ENCODE results near the gene SPRR1A. TPM values are rescaled to one million over a fixed set of nuclear protein-coding genes. Genes with fewer than 3 reads are reported as not detected.

Gene SPRR1A
- total and polyA plus RNA-seq, 9 donors: not detected

GRCh38 chr1:153023109-153023508 lies 39.2 kb downstream of the SPRR1A start:
- no peak overlapping the region for H3K4me3 ChIP-seq (ENCODE audit: low read length)
- H3K4me1 ChIP-seq (ENCODE audit: control insufficient read depth, insufficient read depth, low read length): no peaks in the 10 kb centered on the region
- no peaks in the 10 kb centered on the region for H3K36me3 ChIP-seq (ENCODE audit: control insufficient read depth, insufficient read depth, low read length)
- DNase-seq: no peak
- WGBS (ENCODE audit: insufficient coverage): 82% methylated on average over 7 of the region's 7 CpGs
- no peaks in the 10 kb centered on the region for H3K9me3 ChIP-seq (replicated peaks; ENCODE audit: control insufficient read depth, low read depth, low read length)
- no peaks in the 10 kb centered on the region for H3K27me3 ChIP-seq (ENCODE audit: control insufficient read depth, insufficient read depth, low read length)
- H3K27ac ChIP-seq (ENCODE audit: low read length): no peak overlapping the region

DNA sequence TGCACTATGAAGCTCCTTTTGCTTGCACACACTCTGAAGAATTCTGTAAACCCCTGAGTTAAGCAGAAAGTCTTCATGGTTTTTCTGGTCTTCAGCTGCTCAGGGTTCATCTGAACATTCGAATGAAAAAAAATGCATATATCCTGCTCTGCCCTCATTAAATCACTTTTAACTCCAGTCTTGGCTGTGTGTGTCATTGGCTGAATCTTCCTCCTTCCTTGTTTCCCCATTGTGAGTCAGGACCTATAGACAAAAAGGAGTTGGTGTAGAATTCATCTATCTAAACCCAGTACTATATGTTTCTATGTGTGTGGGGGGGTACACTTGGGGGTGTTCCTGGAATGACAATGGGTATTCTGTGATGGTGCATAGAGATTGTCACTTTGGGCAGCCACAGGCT lies 40.5 kb downstream of the SPRR1A start:
- no peaks in the 10 kb centered on the region for H3K4me1 ChIP-seq (ENCODE audit: control insufficient read depth, insufficient read depth, low read length)
- no peak overlapping the region for H3K4me3 ChIP-seq (ENCODE audit: low read length)
- H3K27ac ChIP-seq (ENCODE audit: low read length): no peak overlapping the region
- no peaks in the 10 kb centered on the region for H3K9me3 ChIP-seq (replicated peaks; ENCODE audit: control insufficient read depth, low read depth, low read length)
- no peaks in the 10 kb centered on the region for H3K36me3 ChIP-seq (ENCODE audit: control insufficient read depth, insufficient read depth, low read length)
- no peaks in the 10 kb centered on the region for H3K27me3 ChIP-seq (ENCODE audit: control insufficient read depth, insufficient read depth, low read length)
- DNase-seq: no peak
- WGBS (ENCODE audit: insufficient coverage): no CpG with 5 or more reads among the region's 1 CpG

GRCh38 chr1:153025797-153026196 lies 41.9 kb downstream of the SPRR1A start:
- Histone ChIP-seq H3K27ac (ENCODE audit: low read length) (no peak overlapping the region), H3K27me3 (ENCODE audit: control insufficient read depth, insufficient read depth, low read length) (no peaks in the 10 kb centered on the region), H3K4me3 (ENCODE audit: low read length) (no peak overlapping the region), H3K36me3 (ENCODE audit: control insufficient read depth, insufficient read depth, low read length) (no peaks in the 10 kb centered on the region), H3K9me3 (replicated peaks; ENCODE audit: control insufficient read depth, low read depth, low read length) (no peaks in the 10 kb centered on the region), H3K4me1 (ENCODE audit: control insufficient read depth, insufficient read depth, low read length) (no peaks in the 10 kb centered on the region)
- no CpG with 5 or more reads among the region's 1 CpG for WGBS (ENCODE audit: insufficient coverage)
- DNase-seq: no peak

DNA sequence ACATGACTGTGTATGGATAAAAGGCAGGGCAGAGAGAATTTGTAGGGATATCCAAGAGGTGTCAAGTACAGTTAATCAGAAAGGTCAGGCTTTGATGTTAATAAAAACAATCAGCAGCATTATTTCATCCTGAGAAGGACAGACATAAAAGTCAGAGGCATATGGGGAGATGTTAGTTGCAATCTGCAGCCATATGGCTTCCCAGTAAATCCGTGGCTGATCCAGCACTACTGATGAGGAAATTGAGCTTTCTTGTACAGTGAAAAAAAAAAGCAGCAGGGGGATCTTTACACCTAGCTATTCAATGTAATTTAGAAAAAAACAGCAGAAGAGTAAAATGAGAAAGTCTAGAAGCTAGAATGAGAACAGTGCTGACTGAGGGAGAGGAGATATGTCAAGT lies 44.9 kb downstream of the SPRR1A start:
- no peak for DNase-seq
- Histone ChIP-seq H3K27me3 (ENCODE audit: control insufficient read depth, insufficient read depth, low read length) (no peaks in the 10 kb centered on the region), H3K36me3 (ENCODE audit: control insufficient read depth, insufficient read depth, low read length) (no peaks in the 10 kb centered on the region), H3K27ac (ENCODE audit: low read length) (no peak overlapping the region), H3K9me3 (replicated peaks; ENCODE audit: control insufficient read depth, low read depth, low read length) (no peaks in the 10 kb centered on the region), H3K4me3 (ENCODE audit: low read length) (no peak overlapping the region), H3K4me1 (ENCODE audit: control insufficient read depth, insufficient read depth, low read length) (no peaks in the 10 kb centered on the region)
- WGBS (ENCODE audit: insufficient coverage): no CpG with 5 or more reads among the region's 1 CpG

DNA sequence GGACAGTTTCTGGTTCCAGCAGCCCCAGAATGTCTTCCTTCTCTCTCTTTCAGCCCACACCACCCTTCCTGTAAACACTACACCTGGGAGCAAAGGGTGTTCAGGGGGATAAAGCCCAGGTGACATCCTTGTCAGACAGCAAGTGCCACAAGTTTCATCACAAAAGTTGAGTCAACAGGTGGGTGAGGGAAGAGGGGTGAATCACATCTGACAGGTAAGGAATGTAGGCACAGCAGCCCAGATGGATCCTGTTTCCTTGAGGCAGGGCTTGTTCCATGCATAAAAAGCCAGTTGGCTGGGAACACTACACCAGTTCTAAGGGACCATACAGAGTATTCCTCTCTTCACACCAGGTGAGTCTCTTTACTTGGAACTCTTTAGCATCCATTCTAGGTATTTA lies 47.0 kb downstream of the SPRR1A start, which contains the start of gene SPRR1B:
Gene SPRR1B, plus strand, starts transcription at position 309 of the 400 bp plus-strand sequence. CDS start 1,143 bp downstream, outside the sequence.
- no peaks in the 10 kb centered on the region for H3K36me3 ChIP-seq (ENCODE audit: control insufficient read depth, insufficient read depth, low read length)
- DNase-seq: no peak
- H3K27me3 ChIP-seq (ENCODE audit: control insufficient read depth, insufficient read depth, low read length): no peaks in the 10 kb centered on the region
- no peak within 1 kb of the TSS for H3K4me3 ChIP-seq (ENCODE audit: low read length)
- no peaks in the 10 kb centered on the region for H3K9me3 ChIP-seq (replicated peaks; ENCODE audit: control insufficient read depth, low read depth, low read length)
- H3K4me1 ChIP-seq (ENCODE audit: control insufficient read depth, insufficient read depth, low read length): no peaks in the 10 kb centered on the region
- no peak within 1 kb of the TSS for H3K27ac ChIP-seq (ENCODE audit: low read length)

DNA sequence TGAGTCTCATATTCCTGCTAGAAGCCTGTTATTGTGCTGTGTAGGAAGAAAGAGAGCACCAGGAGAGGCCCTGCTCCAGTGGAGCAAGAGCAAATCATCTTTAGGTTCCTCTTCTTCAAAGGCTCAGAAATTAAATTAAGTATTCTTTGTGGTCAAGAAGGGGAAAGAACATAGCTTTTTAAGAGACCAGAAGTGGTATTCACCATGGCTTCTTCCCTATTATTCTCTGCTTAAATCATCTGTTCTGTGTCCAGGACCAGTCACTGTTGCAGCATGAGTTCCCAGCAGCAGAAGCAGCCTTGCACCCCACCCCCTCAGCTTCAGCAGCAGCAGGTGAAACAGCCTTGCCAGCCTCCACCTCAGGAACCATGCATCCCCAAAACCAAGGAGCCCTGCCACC lies 48.2 kb downstream of the SPRR1A start:
- Histone ChIP-seq H3K4me1 (ENCODE audit: control insufficient read depth, insufficient read depth, low read length) (no peaks in the 10 kb centered on the region), H3K27ac (ENCODE audit: low read length) (no peak overlapping the region), H3K9me3 (replicated peaks; ENCODE audit: control insufficient read depth, low read depth, low read length) (no peaks in the 10 kb centered on the region), H3K4me3 (ENCODE audit: low read length) (no peak overlapping the region), H3K36me3 (ENCODE audit: control insufficient read depth, insufficient read depth, low read length) (no peaks in the 10 kb centered on the region), H3K27me3 (ENCODE audit: control insufficient read depth, insufficient read depth, low read length) (no peaks in the 10 kb centered on the region)
- no peak for DNase-seq

- no peaks in the 10 kb centered on the region for H3K4me1 ChIP-seq (ENCODE audit: control insufficient read depth, insufficient read depth, low read length)
- no peaks in the 10 kb centered on the region for H3K9me3 ChIP-seq (replicated peaks; ENCODE audit: control insufficient read depth, low read depth, low read length)
- H3K27ac ChIP-seq (ENCODE audit: low read length): no peak overlapping the region
- no CpG with 5 or more reads among the region's 3 CpGs for WGBS (ENCODE audit: insufficient coverage)
- DNase-seq: no peak
- H3K27me3 ChIP-seq (ENCODE audit: control insufficient read depth, insufficient read depth, low read length): no peaks in the 10 kb centered on the region
- H3K36me3 ChIP-seq (ENCODE audit: control insufficient read depth, insufficient read depth, low read length): no peaks in the 10 kb centered on the region
- H3K4me3 ChIP-seq (ENCODE audit: low read length): no peak overlapping the region
Measured at GRCh38 chr1:153032677-153033308, 48.9 kb downstream of the SPRR1A start.

DNA sequence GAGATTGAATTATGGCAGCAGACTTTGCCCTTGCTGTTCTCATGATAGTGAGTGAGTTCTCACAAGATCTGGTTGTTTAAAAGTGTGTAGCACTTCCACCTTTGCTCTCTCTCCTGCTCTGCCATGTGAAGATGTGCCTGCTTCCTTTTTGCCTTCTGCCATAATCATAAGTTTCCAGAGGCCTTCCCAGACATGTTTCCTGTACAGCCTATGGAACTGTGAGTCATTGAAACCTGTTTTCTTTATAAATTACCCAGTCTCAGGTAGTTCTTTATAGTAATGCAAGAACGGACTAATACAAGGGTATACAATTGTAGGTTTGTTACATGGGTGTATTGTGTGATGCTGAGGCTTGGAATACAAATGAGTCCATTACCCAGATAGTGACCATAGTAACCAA lies 51.3 kb downstream of the SPRR1A start:
- no CpG with 5 or more reads among the region's 1 CpG for WGBS (ENCODE audit: insufficient coverage)
- no peaks in the 10 kb centered on the region for H3K36me3 ChIP-seq (ENCODE audit: control insufficient read depth, insufficient read depth, low read length)
- no peaks in the 10 kb centered on the region for H3K9me3 ChIP-seq (replicated peaks; ENCODE audit: control insufficient read depth, low read depth, low read length)
- no peak for DNase-seq
- H3K27me3 ChIP-seq (ENCODE audit: control insufficient read depth, insufficient read depth, low read length): no peaks in the 10 kb centered on the region
- H3K4me1 ChIP-seq (ENCODE audit: control insufficient read depth, insufficient read depth, low read length): no peaks in the 10 kb centered on the region
- no peak overlapping the region for H3K4me3 ChIP-seq (ENCODE audit: low read length)
- H3K27ac ChIP-seq (ENCODE audit: low read length): no peak overlapping the region

Other genes starting within 250 kb of the SPRR1A start
- gene KPRP, start 226.1 kb upstream of the SPRR1A start, total RNA-seq: not detected
- not detected for gene KPRP, start 226.1 kb upstream of the SPRR1A start, polyA plus RNA-seq (ENCODE audit: insufficient read depth in 1 of 8, insufficient read length in 8 of 8, low replicate concordance in 1 of 8)
- not detected for gene LCE1F, start 208.9 kb upstream of the SPRR1A start, total RNA-seq
- gene LCE1F, start 208.9 kb upstream of the SPRR1A start, polyA plus RNA-seq (ENCODE audit: insufficient read depth in 1 of 8, insufficient read length in 8 of 8, low replicate concordance in 1 of 8): not detected
- gene LCE1E, start 197.8 kb upstream of the SPRR1A start, total RNA-seq: not detected
- not detected for gene LCE1E, start 197.8 kb upstream of the SPRR1A start, polyA plus RNA-seq (ENCODE audit: insufficient read depth in 1 of 8, insufficient read length in 8 of 8, low replicate concordance in 1 of 8)
- not detected for gene LCE1D, start 187.4 kb upstream of the SPRR1A start, total RNA-seq
- gene LCE1D, start 187.4 kb upstream of the SPRR1A start, polyA plus RNA-seq (ENCODE audit: insufficient read depth in 1 of 8, insufficient read length in 8 of 8, low replicate concordance in 1 of 8): not detected
- not detected for gene LCE1C, start 177.4 kb upstream of the SPRR1A start, total RNA-seq
- gene LCE1C, start 177.4 kb upstream of the SPRR1A start, polyA plus RNA-seq (ENCODE audit: insufficient read depth in 1 of 8, insufficient read length in 8 of 8, low replicate concordance in 1 of 8): not detected
- not detected for gene LCE1B, start 172.1 kb upstream of the SPRR1A start, total RNA-seq
- not detected for gene LCE1B, start 172.1 kb upstream of the SPRR1A start, polyA plus RNA-seq (ENCODE audit: insufficient read depth in 1 of 8, insufficient read length in 8 of 8, low replicate concordance in 1 of 8)
- not detected for gene LCE1A, start 156.6 kb upstream of the SPRR1A start, total RNA-seq
- gene LCE1A, start 156.6 kb upstream of the SPRR1A start, polyA plus RNA-seq (ENCODE audit: insufficient read depth in 1 of 8, insufficient read length in 8 of 8, low replicate concordance in 1 of 8): not detected
- gene LCE6A, start 141.2 kb upstream of the SPRR1A start, total RNA-seq: not detected
- gene LCE6A, start 141.2 kb upstream of the SPRR1A start, polyA plus RNA-seq (ENCODE audit: insufficient read depth in 1 of 8, insufficient read length in 8 of 8, low replicate concordance in 1 of 8): not detected
- gene LCE7A, start 124.1 kb upstream of the SPRR1A start, total RNA-seq: not detected
- not detected for gene LCE7A, start 124.1 kb upstream of the SPRR1A start, polyA plus RNA-seq (ENCODE audit: insufficient read depth in 1 of 8, insufficient read length in 8 of 8, low replicate concordance in 1 of 8)
- not detected for gene SMCP, start 105.8 kb upstream of the SPRR1A start, total RNA-seq
- not detected for gene SMCP, start 105.8 kb upstream of the SPRR1A start, polyA plus RNA-seq (ENCODE audit: insufficient read depth in 1 of 8, insufficient read length in 8 of 8, low replicate concordance in 1 of 8)
- not detected for gene IVL, start 75.5 kb upstream of the SPRR1A start, total RNA-seq
- 1 to 10 TPM in 1 of 8 donors, under 1 TPM in 3, not detected in 4; 0.11 to 8.1 (median 0.32) TPM for gene IVL, start 75.5 kb upstream of the SPRR1A start, polyA plus RNA-seq (ENCODE audit: insufficient read depth in 1 of 8, insufficient read length in 8 of 8, low replicate concordance in 1 of 8)
- gene SPRR5, start 36.9 kb upstream of the SPRR1A start, total RNA-seq: not detected
- not detected for gene SPRR5, start 36.9 kb upstream of the SPRR1A start, polyA plus RNA-seq (ENCODE audit: insufficient read depth in 1 of 8, insufficient read length in 8 of 8, low replicate concordance in 1 of 8)
- not detected for gene SPRR4, start 13.4 kb upstream of the SPRR1A start, total RNA-seq
- gene SPRR4, start 13.4 kb upstream of the SPRR1A start, polyA plus RNA-seq (ENCODE audit: insufficient read depth in 1 of 8, insufficient read length in 8 of 8, low replicate concordance in 1 of 8): not detected
- gene SPRR3, start 17.7 kb downstream of the SPRR1A start, total RNA-seq: not detected
- 10 to 100 TPM in 1 of 8 donors, 1 to 10 TPM in 1, under 1 TPM in 2, not detected in 4; 0.18 to 38.9 (median 0.90) TPM for gene SPRR3, start 17.7 kb downstream of the SPRR1A start, polyA plus RNA-seq (ENCODE audit: insufficient read depth in 1 of 8, insufficient read length in 8 of 8, low replicate concordance in 1 of 8)
- gene SPRR1B, start 47.1 kb downstream of the SPRR1A start, total RNA-seq: not detected
- 1 to 10 TPM in 1 of 8 donors, under 1 TPM in 1, not detected in 6; 0.73 to 2.8 TPM for gene SPRR1B, start 47.1 kb downstream of the SPRR1A start, polyA plus RNA-seq (ENCODE audit: insufficient read depth in 1 of 8, insufficient read length in 8 of 8, low replicate concordance in 1 of 8)
- gene SPRR2D, start 57.0 kb downstream of the SPRR1A start, total RNA-seq: not detected
- not detected for gene SPRR2D, start 57.0 kb downstream of the SPRR1A start, polyA plus RNA-seq (ENCODE audit: insufficient read depth in 1 of 8, insufficient read length in 8 of 8, low replicate concordance in 1 of 8)
- not detected for gene SPRR2A, start 73.4 kb downstream of the SPRR1A start, total RNA-seq
- not detected for gene SPRR2A, start 73.4 kb downstream of the SPRR1A start, polyA plus RNA-seq (ENCODE audit: insufficient read depth in 1 of 8, insufficient read length in 8 of 8, low replicate concordance in 1 of 8)
- gene SPRR2B, start 87.5 kb downstream of the SPRR1A start, total RNA-seq: not detected
- under 1 TPM in 1 of 8 donors, not detected in 7; 0.50 TPM for gene SPRR2B, start 87.5 kb downstream of the SPRR1A start, polyA plus RNA-seq (ENCODE audit: insufficient read depth in 1 of 8, insufficient read length in 8 of 8, low replicate concordance in 1 of 8)
- not detected for gene SPRR2E, start 110.4 kb downstream of the SPRR1A start, total RNA-seq
- gene SPRR2E, start 110.4 kb downstream of the SPRR1A start, polyA plus RNA-seq (ENCODE audit: insufficient read depth in 1 of 8, insufficient read length in 8 of 8, low replicate concordance in 1 of 8): not detected
- gene SPRR2F, start 129.4 kb downstream of the SPRR1A start, total RNA-seq: not detected
- gene SPRR2F, start 129.4 kb downstream of the SPRR1A start, polyA plus RNA-seq (ENCODE audit: insufficient read depth in 1 of 8, insufficient read length in 8 of 8, low replicate concordance in 1 of 8): under 1 TPM in 1 of 8 donors, not detected in 7; 0.28 TPM
- not detected for gene SPRR2G, start 166.8 kb downstream of the SPRR1A start, total RNA-seq
- gene SPRR2G, start 166.8 kb downstream of the SPRR1A start, polyA plus RNA-seq (ENCODE audit: insufficient read depth in 1 of 8, insufficient read length in 8 of 8, low replicate concordance in 1 of 8): not detected
- not detected for gene LELP1, start 219.3 kb downstream of the SPRR1A start, total RNA-seq
- gene LELP1, start 219.3 kb downstream of the SPRR1A start, polyA plus RNA-seq (ENCODE audit: insufficient read depth in 1 of 8, insufficient read length in 8 of 8, low replicate concordance in 1 of 8): not detected
- not detected for gene PRR9, start 233.5 kb downstream of the SPRR1A start, total RNA-seq
- not detected for gene PRR9, start 233.5 kb downstream of the SPRR1A start, polyA plus RNA-seq (ENCODE audit: insufficient read depth in 1 of 8, insufficient read length in 8 of 8, low replicate concordance in 1 of 8)

All from muscle of leg (tissue), 11 donors.